Stimulated activated CD4-positive, alpha-beta T cell treated with anti-CD3 and anti-CD28 coated beads, Interleukin-15, amount 100 ng/mL, for 24 hours (primary cell): ENCODE results near the gene RUFY1.
A peak's percentile ranks its signal among the peaks of the same experiment; 100 is the strongest.
"Not testable (repeated sequence)": the region's sequence is repeated elsewhere in the genome, so short reads cannot be mapped to it uniquely, and the experiment has no call there.

Experiments used
- DNase-seq: peaks from one replicate; pipeline ENCODE4 v3.0.0-alpha.2; 2020

The RUFY1 gene, protein sequence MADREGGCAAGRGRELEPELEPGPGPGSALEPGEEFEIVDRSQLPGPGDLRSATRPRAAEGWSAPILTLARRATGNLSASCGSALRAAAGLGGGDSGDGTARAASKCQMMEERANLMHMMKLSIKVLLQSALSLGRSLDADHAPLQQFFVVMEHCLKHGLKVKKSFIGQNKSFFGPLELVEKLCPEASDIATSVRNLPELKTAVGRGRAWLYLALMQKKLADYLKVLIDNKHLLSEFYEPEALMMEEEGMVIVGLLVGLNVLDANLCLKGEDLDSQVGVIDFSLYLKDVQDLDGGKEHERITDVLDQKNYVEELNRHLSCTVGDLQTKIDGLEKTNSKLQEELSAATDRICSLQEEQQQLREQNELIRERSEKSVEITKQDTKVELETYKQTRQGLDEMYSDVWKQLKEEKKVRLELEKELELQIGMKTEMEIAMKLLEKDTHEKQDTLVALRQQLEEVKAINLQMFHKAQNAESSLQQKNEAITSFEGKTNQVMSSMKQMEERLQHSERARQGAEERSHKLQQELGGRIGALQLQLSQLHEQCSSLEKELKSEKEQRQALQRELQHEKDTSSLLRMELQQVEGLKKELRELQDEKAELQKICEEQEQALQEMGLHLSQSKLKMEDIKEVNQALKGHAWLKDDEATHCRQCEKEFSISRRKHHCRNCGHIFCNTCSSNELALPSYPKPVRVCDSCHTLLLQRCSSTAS

DNA sequence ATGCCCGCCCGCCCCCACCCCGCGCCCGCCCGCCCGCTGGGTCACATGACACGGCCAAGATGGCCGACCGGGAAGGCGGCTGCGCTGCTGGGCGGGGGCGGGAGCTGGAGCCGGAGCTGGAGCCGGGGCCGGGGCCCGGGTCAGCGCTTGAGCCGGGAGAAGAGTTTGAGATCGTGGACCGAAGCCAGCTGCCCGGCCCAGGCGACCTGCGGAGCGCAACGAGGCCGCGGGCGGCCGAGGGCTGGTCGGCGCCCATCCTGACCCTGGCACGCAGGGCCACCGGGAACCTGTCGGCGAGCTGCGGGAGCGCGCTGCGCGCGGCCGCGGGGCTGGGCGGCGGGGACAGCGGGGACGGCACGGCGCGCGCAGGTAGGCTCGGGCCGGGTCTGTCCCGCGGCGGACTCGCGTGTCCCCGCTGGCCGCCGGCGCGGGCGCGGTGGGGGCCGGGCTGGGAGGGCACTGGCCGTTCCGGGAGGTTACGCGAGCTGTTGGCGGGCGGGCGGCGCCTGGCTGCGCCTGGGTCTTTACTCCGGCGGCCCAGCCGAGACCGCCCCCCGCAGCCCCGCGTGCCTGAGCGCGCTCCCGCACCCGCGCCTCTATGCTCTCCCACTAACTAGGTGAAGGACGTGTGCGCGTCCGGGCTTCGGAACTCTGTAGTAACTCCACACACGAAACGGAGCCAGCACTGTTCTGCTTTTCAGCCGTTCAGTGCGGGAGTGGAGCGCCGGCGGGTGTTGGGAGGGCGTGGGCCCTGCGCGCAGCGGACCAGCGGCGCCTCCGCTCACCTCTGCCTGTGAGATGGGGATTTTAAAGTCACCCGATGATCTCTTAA, at the start of gene RUFY1:
TSS of gene RUFY1 (plus strand) at position 44 of the 832 bp plus-strand sequence. CDS start at position 60, 16 bp downstream.
- peak; percentile 87 for DNase-seq

DNA sequence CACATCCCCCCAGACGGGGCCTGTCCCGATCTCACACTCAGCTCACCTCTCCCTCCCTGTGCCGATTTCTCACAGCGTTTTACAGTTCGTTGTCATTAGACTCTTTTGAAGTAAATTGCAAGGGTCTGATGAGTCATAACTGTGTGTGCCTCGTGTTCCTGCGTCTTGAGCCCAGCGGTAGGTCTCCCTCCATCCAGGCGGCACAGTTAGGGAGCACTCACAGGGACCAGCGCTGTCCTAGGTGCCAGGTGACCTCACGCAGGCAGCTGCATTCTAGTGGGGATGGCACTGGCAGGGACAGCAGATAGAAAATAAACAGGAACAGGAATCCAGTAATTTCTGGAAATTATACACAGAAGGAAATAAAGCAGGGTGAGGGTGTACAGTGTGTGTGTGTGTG, 48.4 kb upstream of the RUFY1 start:
- not testable (repeated sequence) for DNase-seq

DNA sequence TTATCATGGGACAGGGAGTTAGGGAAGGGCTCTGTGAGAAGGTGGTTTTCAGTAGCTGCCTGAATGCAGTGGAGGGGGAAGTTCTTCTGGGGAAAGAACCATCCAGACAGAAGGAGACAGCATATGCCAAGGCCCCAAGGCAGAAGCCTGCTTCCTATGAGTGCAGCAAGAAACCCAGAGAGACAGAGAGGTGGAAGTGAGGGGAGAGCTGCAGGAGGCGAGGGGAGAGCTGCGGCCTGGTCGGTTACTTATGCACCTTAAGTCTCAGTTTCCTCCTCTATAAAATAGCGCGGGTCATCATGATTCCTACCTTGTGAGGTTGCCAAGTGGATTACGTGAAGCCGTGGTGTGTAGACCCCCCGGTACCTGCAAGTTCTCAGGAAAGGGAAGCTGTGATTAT, 47.9 kb upstream of the RUFY1 start:
- DNase-seq = not testable (repeated sequence)

DNA sequence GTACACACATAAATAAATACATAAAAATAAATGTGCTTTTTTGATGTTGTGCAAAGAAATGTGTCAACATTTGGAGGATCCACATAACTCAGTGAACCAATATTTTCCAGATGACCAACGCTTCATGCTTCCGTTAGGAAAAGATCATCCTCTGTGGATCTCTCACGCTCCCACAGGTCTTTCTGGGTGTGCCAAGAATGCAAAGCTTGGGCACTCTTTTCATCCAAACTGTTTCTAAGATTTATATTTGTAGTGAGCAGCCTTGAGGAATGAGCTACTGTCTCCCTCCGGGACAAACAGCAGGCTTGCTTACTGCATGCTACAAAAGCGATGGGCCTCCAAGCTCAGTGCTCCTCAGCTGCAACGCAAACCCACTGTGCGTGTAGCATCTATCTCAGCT, 46.2 kb upstream of the RUFY1 start:
- no peak for DNase-seq

DNA sequence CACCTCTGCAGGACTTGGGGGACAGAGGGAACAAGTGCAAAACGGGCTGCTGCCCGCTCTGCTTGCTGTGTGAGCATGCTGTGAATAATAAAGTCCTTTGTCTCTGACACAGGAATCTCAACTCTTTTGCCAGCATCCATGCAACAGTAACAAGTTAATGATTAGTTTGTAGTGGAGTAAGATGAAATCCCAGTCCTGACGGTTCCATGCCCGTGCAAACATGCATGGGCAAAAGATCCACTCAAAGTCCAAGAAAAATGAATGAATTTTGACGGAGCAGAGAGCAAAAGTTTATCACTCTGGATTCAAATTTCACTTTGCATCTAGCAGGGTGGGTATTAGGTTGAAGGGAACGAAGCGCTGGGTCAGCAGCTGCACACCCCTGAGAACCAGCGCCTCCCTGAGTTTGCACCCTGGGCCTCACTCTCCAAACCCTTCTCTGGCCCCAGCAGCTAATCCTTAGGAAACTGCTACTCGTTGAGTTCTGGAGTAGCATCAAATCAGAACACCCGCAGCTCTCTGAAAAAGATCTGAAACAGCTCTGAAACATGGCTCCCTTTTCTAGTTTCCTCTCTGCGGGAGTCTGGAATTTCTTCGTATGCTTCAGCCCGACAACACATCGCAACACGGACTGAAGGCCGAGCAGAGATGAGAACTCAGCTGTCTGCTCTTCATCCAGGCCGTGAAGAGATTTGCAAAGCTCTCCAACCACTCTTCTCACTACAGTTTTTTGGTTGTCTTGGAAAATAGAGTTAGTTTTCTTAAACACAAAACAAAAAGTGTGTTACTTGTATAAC, 45.6 kb upstream of the RUFY1 start:
- DNase-seq = no peak

DNA sequence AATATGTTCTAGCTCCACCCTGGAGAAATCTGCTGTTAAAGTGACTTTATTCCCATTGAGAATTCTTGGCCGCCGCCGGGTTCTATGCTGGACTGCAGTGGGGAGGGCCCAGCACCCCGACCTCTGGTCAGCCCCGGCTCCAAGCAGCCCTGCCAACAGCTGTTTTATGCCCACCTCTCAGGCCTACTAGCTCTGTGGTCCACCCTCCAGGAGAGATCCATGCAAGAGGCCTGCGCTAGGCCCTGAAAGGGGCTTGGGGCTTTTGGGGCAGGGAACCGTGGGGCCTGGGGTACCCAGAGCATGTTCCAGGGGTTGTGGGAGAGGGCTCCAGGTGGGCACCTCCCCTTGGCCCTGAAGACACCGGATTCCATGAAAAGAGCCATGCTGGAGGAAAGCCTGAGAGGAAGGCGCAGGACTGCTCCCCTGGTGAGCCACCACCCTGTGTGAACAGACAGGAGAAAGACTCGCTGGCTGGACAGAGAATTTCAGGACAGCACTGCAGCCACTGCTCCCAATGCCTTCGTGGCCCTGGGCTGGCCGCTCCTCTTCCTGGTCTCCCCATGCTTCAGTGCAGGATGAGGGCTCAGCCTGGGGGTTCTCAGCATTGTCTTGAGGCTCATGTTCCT, 44.6 kb upstream of the RUFY1 start:
- DNase-seq = no peak

DNA sequence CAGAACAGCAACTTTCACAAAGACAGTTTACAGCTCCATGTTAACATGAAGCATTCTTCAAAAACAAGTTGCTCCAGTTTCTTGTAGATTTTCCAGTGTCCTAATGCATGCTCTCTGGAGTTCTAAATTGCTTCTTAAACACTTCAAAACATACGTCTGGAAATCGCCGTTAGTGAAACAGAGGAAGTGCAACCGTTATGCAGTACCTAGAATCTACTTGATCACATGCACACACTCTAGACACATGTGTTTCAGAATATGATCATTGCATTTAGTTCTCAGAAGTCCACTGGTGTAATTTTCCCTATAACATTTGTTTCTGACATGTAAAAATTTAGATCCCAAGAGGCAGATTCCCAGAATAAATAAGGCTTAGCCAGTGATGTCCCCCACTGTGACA, 41.1 kb upstream of the RUFY1 start:
- DNase-seq = no peak

DNA sequence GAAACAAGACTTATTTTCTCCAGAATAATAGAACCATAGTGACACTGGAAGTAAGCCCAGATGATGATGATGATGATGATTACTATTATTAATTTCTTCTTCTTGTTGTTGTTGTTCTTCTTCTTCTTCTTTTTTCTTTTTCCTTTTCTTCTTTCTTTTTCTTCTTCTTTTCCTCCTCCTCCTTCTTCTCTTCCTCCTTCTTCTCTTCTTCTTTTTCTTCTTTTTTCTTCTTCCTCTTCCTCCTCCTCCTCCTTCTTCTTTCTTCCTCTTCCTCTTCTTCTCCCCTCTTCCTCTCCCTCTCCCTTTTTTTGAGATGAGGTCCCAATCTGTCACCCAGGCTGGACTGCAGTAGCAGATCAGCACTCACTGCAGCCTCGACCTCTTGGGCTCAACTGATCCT, 40.5 kb upstream of the RUFY1 start:
- DNase-seq = no peak

DNA sequence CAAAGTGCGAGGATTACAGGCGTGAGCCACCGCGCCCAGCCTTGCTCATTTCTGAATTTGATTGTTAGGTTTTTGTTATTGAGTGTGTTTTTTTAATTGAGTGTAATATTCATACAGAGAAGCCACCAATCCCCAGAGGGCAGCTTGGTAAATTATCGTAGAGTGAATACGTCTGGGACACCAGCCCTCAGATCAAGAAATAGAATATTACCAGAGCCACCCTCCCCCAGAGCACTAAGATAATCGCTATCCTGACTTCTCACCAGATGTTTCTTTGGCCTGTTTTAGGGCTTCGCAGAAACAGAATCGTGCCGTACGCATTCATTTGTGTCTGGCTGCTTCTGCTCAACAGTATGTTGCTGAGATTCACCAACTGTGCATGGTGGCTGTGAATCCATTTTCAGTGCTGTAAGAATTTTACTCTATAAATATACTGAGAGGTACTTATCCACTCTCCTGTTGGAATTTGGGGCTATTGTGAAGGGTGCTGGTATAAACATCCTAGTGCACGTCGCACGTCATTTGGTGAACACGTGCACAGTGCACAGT, 37.8 kb upstream of the RUFY1 start:
- no peak for DNase-seq

DNA sequence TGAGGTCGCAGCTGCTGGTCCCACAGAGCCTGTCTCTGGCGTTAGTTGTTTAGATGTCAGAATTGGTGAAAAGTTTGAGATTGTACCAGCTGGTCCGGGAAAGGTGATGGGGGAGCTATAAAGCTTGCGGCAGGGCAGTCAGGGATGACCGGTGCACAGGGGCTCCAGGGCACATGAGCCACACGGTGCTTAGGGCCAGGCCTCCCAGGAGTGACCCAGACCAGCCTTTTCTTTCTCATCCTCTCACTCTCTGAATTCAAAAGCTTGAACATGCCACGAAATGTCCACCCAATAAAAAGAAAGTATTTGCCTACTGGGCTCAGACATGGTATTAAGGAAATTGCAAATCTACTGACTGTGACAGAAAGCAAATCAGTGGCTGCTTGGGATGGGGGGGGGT, 34.9 kb upstream of the RUFY1 start:
- DNase-seq = not testable (repeated sequence)

DNA sequence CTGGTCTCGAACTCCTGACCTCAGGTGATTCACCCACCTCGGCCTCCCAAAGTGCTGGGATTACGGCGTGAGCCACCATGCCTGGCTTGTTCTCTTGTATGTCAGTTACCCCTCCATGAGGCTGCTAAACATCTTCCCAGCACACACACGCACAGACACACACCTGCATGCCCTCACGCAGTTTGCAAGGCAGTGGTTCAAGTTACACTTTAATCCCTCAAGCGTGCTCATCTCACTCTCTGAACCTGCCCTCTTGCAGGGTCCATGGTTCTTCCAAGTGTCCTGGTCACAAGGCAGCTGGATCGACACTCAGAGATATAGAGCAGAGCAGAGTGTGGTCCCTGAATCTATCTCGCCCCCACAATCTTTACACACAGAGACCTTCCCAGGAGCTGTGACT, 34.1 kb upstream of the RUFY1 start:
- no peak for DNase-seq

DNA sequence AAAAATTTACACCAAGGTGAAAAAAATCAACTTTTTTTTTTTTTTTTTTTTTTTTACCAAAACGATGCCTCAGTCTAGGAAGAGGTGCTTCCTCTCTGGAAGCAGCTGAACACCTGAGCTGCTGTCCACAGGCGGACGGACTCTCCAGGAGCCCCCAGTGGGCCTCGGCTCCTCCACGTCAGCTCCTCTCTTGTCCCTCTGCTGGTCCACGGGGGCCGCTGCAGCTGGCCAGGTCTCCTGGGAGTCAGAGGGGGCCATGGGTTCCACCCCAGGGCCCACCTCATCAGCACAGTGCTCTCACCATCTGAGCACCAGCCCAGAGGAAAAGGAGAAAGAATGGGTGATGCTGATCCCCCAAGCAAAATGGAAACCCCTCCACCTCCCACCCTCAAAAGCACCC, 32.6 kb upstream of the RUFY1 start:
- DNase-seq = not testable (repeated sequence)

DNA sequence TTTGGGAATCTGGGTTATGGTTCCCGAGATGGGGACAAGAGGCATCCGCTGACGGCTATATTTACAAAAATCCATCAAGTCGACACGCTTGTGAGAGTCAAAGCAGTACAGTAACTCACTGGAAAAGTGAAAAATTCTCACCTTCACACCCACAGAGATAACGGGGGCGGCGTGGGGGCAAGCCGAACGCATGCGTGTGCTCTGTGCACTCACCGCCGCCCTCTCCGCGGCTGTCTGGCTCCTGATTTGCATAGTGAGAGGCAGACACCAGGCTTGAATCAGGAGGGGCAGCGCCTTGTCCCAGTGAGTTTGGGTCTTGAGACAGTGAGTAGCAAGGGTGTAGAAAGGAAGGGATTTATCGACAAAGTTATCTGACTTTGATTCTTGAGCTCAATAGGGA, 32.0 kb upstream of the RUFY1 start:
- DNase-seq = not testable (repeated sequence)

DNA sequence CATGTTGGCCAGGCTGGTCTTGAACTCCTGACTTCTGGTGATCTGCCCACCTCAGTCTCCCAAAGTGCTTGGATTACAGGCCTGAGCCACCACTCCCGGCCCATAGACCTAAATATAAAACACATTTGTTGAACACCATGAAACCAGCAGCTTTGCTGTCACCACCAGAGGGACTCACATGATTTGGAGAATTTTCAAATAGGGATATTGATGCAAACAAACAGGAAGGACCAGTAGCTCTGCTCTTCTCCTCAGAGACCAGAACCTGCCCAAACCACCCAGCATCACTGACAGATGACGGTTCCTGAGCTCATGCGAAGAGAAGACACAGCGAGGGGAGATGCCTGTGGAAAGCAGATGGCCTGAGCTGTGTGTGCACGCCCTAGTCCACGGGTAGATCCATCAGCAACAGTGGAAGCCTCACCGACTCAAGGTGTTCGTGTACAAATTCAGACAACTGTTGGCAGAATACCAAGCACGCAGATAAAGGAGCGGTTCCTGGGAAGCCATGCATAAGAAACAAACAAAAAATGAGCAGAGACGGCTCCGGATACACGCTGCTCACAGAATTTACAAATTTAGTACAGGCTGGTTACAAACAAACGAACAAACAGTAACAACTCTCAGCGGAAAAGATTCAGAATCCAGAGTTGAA, 30.8 kb upstream of the RUFY1 start:
- DNase-seq = not testable (repeated sequence)

DNA sequence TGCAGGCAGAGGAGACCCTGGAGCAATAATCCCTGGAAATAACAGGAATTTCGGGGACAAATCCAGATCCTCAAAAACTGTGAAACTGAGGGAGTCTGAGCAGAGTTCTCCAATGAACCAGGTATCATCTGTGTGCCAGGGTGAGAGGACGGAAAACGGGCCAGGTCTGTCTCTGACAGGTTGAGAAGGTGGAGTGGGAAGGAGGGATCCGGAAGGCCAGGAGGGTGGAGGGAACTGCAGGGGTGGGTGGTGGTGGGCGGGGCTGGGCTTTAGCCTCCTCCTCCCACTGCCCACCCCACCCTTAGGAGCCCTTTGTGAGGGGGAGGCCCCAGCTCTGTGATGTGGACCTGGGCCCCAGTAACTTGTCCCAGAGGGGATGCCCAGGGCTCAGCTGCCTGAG, 28.2 kb upstream of the RUFY1 start:
- not testable (repeated sequence) for DNase-seq

DNA sequence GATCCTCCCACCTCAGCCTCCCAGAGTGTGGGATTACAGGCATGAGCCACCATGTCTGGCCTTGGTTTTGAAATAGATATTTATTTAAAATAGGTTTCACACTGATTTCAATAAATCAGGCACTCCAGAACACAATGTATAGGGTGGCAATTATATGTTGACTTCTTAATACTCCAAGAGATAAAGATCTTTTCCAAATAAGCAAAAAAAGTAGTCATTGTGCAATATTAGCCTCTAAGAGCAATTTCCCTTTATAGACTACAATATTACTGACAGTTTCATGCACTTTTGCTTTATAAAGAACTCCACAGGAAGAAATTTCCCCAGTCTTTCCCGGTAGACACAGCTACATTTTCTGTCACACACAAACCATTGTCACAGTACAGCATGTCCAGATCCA, 23.4 kb upstream of the RUFY1 start:
- DNase-seq = no peak

DNA sequence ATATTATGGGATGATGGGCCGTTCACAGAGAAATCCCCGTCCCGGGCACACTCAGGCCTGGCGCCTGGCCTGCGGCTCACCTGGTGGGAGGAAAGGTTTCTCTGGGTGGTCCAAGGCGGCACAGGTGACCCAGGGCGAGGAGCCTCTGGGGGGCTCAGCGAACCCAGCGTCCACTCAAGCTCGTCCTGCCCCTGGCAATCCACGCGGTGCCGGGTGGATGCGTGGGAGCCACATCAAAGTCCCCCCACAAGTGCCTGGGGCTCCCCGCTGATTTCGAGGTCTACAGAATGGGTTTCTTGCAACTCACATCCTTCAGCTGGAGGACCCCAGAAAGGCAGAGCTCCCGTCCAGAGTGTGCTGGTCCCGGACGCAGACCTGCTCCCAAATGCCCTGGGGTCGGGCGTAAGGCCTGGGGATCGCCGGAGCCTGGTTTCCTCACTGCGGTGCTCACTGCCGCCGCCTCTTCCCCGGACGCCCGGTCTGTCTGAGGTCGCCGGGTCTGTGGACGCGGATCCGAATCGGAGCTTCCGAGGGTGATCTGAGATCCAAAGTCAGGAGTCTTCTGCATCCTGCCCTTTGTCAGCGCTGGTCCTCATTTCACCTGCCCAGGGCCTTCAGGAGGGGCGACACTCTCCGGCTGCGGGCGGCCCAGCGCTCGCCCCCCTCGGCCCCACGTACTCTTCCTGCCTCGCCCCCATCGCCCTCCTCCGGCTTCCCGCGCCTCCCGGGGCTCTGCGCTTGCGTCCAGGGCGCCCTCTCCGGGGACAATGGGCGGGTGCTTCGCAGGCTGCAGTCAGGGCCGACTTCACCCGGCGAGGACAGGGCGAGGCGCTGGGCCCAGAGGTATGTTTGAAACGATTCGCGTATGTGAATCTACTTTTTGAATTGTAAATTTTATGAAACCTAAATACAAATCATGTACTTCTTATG, 20.0 kb upstream of the RUFY1 start:
- peak; percentile 80 for DNase-seq

DNA sequence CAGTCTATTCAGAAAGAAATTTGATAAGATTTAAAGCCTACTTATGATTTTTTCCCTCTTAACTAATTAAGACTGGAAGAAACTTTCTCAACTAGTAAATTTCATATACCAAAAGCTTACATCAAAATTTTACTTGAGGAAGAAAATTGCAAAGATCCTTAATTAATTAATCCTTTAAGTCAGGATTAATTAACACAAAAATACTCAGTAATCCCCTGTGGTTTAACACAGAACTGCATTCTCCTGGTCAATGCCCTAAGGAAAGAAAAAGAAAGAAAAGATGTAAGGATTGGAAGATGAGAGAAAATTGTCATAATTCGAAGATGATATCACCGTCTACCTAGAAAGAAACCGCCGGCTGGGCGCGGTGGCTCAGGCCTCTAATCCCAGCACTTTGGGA, 17.3 kb upstream of the RUFY1 start:
- no peak for DNase-seq

DNA sequence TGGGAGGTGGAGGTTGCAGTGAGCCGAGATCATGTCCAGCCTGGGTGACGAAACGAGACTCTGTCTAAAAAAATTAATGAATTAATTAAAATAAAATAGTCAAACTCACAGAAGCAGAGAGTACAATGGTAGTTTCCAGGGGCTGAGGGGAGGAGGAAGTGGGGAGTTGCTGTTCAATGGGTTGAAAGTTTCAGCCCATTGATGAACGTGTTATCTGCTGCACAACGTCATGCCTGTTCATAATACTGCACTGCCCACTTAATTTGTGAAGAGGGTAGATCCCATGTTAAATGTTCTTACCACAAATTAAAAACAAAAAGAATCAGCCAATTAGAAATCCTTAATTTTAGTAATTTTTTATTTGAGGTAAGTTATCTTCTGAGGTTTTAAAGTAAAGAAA, 16.4 kb upstream of the RUFY1 start:
- DNase-seq = no peak

DNA sequence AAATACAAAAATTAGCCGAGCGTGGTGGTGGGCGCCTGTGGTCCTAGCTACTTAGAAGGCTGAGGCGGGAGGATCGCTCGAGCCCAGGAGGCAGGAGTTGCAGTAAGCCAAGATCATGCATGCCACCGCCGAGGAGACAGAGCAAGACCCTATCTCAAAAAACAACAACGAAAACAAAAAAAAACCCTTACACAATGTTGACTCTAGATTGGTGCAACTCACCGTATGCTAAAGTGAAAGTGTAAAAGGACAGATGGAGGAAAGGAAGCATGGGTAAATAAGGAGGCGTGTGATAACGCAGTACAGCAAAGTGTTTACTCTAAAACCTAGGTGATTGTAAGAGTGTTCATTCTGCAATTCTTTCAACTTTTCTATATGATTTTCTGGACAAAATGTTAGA, 15.9 kb upstream of the RUFY1 start:
- no peak for DNase-seq
